Caco-2 (cell line): ENCODE measurements around the gene ADAMTS8. TPM values are rescaled to one million over a fixed set of nuclear protein-coding genes. Genes with fewer than 3 reads are reported as not detected.

Experiments
- BruUV-seq: library from RNA; stranded (reverse); fragments of 400-500 nt; replicated peaks from 2 replicates; lab custom pipeline; 2021; lab: Mats Ljungman, UMichigan
- CTCF ChIA-PET: fragments of 300-600 bp; sonication (Branson Sonifier 250); formaldehyde crosslinking; loops from one replicate; lab custom pipeline; 2022; ENCODE audit warnings: antibody characterized with exemption; lab: Charles Lee
- POLR2A ChIA-PET: fragments of 300-600 bp; sonication (Branson Sonifier 250); formaldehyde crosslinking; loops from one replicate; lab custom pipeline; 2022; ENCODE audit warnings: antibody characterized with exemption; lab: Charles Lee
- DNase-seq, 2 experiments: peaks; one replicate each; pipeline versions ENCODE4 v3.0.0 to v3.0.0-alpha.2; 2020 to 2022
- H3K27me3 ChIP-seq: replicated peaks from 2 replicates; pipeline ENCODE4 v1.6.0; 2011; ENCODE audit warnings: low read length; ENCODE audit not compliant: control insufficient read depth, insufficient read depth
- H3K36me3 ChIP-seq: 2 replicates; pipeline ENCODE4 v1.5.1; 2011; ENCODE audit warnings: low read length; ENCODE audit not compliant: control insufficient read depth, insufficient read depth
- H3K4me1 ChIP-seq: fragments of 250-450 bp; sonication (Bioruptor Pico); 2 replicates; pipeline ENCODE4 v1.5.1; 2020; ENCODE audit warnings: mild to moderate bottlenecking
- H3K4me3 ChIP-seq: 2 replicates; pipeline ENCODE4 v1.5.1; 2011; ENCODE audit warnings: low read depth, mild to moderate bottlenecking, control low read depth, low read length
- H3K9me3 ChIP-seq: fragments of 250-450 bp; sonication (Bioruptor Pico); 2 replicates; pipeline ENCODE4 v1.5.1; 2020; ENCODE audit warnings: mild to moderate bottlenecking, moderate library complexity
- H3K27ac Mint-ChIP-seq: one replicate; pipeline ENCODE4 v1.8.0; 2022; ENCODE audit warnings: mixed read lengths; ENCODE audit not compliant: unreplicated experiment
- H3K27me3 Mint-ChIP-seq: one replicate; pipeline ENCODE4 v1.8.0; 2022; ENCODE audit warnings: mixed read lengths; ENCODE audit not compliant: insufficient read depth, unreplicated experiment
- H3K36me3 Mint-ChIP-seq: one replicate; pipeline ENCODE4 v1.8.0; 2022; ENCODE audit warnings: mild to moderate bottlenecking, mixed read lengths; ENCODE audit not compliant: insufficient read depth, unreplicated experiment
- H3K4me1 Mint-ChIP-seq: one replicate; pipeline ENCODE4 v1.8.0; 2022; ENCODE audit warnings: low read depth, mixed read lengths; ENCODE audit not compliant: unreplicated experiment
- H3K4me3 Mint-ChIP-seq: one replicate; pipeline ENCODE4 v1.8.0; 2022; ENCODE audit warnings: mild to moderate bottlenecking, moderate library complexity, mixed read lengths; ENCODE audit not compliant: unreplicated experiment
- H3K9me3 Mint-ChIP-seq: one replicate; pipeline ENCODE4 v1.8.0; 2022; ENCODE audit warnings: mixed read lengths; ENCODE audit not compliant: unreplicated experiment
- intact Hi-C: fragments of 100-400 bp; cut with micrococcal nuclease; formaldehyde crosslinking; loops from one replicate; pipeline ENCODE4 v1.10.0; 2022; ENCODE audit not compliant: unreplicated experiment
- total RNA-seq: library from RNA; stranded (reverse); gene quantifications from 2 replicates; pipeline ENCODE4 v1.2.3, GENCODE V29; 2022
- TF ChIP-seq, protein P1 (sequence below), 2 experiments: fragments of 200-600 bp in 1 of 2; IDR thresholded peaks; 1 replicate in 1 of 2; 2 replicates in 1 of 2; pipeline versions ENCODE4 v1.5.1 to v1.8.0; 2011 to 2022; ENCODE audit warnings: antibody characterized with exemption in 1 of 2, control low read depth in 1 of 2, inconsistent platforms in 1 of 2, low read depth in 1 of 2, low read length in 1 of 2, mild to moderate bottlenecking in 1 of 2, moderate library complexity in 1 of 2; ENCODE audit not compliant: insufficient read depth in 1 of 2, severe bottlenecking in 1 of 2, unreplicated experiment in 1 of 2

ADAMTS8 gene
- total RNA-seq, 1 experiment from 2014 or later = not detected

DNA sequence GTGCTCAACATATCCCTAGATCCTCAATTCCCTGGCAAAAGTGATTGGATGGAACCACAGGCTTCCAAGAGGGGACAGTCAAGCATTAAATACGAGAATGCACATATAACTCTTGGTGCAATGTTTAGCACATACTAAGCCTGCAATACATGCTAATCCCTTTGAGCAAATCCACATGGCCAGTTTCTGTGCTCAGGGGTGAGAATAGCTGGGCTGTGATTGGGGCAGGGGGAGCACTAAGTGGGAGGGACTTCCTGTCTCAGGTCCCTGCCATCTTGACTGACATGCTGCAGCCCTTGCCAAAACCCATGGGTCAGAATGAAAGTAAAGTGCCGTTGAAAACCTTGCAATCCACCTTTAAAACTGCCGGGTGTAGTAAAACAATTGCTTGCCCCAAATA, 17.4 kb upstream of the ADAMTS8 start:
- H3K4me1 Mint-ChIP-seq = no peaks in the 10 kb centered on the region
- H3K27me3 ChIP-seq = no peaks in the 10 kb centered on the region; the same call in 1 of the 2 replicates
- peaks cover 7% of the 10 kb centered on the region; the same call in 1 of the 2 replicates for H3K9me3 ChIP-seq
- no peak overlapping the region for H3K27ac Mint-ChIP-seq
- DNase-seq = no peak
- H3K27me3 Mint-ChIP-seq = peaks cover 13% of the 10 kb centered on the region
- no peaks in the 10 kb centered on the region for H3K4me1 ChIP-seq
- intact Hi-C loops = no loop called here
- H3K4me3 ChIP-seq = no peak overlapping the region
- H3K36me3 Mint-ChIP-seq = no peaks in the 10 kb centered on the region
- no peak overlapping the region for H3K4me3 Mint-ChIP-seq
- POLR2A ChIA-PET = no interaction called here
- BruUV-seq = no TSS peak
- CTCF ChIA-PET = no interaction called here
- H3K9me3 Mint-ChIP-seq = no peaks in the 10 kb centered on the region
- no peaks in the 10 kb centered on the region for H3K36me3 ChIP-seq
- TF ChIP-seq, protein P1, sequence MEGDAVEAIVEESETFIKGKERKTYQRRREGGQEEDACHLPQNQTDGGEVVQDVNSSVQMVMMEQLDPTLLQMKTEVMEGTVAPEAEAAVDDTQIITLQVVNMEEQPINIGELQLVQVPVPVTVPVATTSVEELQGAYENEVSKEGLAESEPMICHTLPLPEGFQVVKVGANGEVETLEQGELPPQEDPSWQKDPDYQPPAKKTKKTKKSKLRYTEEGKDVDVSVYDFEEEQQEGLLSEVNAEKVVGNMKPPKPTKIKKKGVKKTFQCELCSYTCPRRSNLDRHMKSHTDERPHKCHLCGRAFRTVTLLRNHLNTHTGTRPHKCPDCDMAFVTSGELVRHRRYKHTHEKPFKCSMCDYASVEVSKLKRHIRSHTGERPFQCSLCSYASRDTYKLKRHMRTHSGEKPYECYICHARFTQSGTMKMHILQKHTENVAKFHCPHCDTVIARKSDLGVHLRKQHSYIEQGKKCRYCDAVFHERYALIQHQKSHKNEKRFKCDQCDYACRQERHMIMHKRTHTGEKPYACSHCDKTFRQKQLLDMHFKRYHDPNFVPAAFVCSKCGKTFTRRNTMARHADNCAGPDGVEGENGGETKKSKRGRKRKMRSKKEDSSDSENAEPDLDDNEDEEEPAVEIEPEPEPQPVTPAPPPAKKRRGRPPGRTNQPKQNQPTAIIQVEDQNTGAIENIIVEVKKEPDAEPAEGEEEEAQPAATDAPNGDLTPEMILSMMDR (IDR thresholded peaks at IDR 0.05; ENCODE audit: insufficient read depth in 1 of 2, low read depth in 1 of 2, low read length in 1 of 2, severe bottlenecking in 1 of 2, unreplicated experiment in 1 of 2) = no peak

DNA sequence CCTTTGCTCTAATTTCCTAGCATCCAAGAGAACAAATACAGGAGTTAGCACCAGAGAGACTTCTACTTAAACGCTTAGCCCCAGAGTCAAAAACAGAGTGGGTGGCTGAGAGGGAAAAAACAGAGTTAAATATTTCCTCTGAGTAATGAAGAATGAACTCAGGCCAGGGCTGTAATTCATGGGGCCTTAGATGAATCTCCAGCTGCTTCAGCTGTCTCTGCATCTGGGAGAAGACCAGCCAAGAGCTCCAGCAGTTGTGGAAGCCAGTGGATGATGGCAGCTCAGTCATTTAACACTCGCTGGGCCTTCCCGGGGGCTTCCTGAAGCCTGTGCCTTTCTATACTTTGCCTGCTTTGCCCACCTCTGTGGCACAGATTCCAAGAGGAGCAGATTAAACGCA, 14.3 kb upstream of the ADAMTS8 start:
- Histone ChIP-seq H3K4me1 (no peaks in the 10 kb centered on the region), H3K4me3 (no peak overlapping the region), H3K9me3 (peaks cover 7% of the 10 kb centered on the region; the same call in 1 of the 2 replicates), H3K36me3 (no peaks in the 10 kb centered on the region), H3K27me3 (no peaks in the 10 kb centered on the region)
- CTCF ChIA-PET = interaction anchor here (0.6 to 1.5 kb wide), 2 partner anchors 12 to 15 kb away, joined by 3 to 5 read pairs; no protein-coding TSS in a partner anchor
- Mint-ChIP-seq H3K4me3 (no peak overlapping the region), H3K36me3 (no peaks in the 10 kb centered on the region), H3K9me3 (no peaks in the 10 kb centered on the region), H3K4me1 (no peaks in the 10 kb centered on the region), H3K27me3 (peaks cover 32% of the 10 kb centered on the region), H3K27ac (no peak overlapping the region)
- TF ChIP-seq, protein P1 (IDR thresholded peaks at IDR 0.05; ENCODE audit: insufficient read depth in 1 of 2, low read depth in 1 of 2, low read length in 1 of 2, severe bottlenecking in 1 of 2, unreplicated experiment in 1 of 2) = no peak
- no peak for DNase-seq
- POLR2A ChIA-PET = no interaction called here
- BruUV-seq = no TSS peak
- intact Hi-C loops = no loop called here

GRCh38 chr11:130441719-130442118, 13.3 kb upstream of the ADAMTS8 start:
- TF ChIP-seq, protein P1 (IDR thresholded peaks at IDR 0.05; ENCODE audit: insufficient read depth in 1 of 2, low read depth in 1 of 2, low read length in 1 of 2, severe bottlenecking in 1 of 2, unreplicated experiment in 1 of 2) = no peak
- no peaks in the 10 kb centered on the region for H3K36me3 Mint-ChIP-seq
- Histone ChIP-seq H3K27me3 (no peaks in the 10 kb centered on the region), H3K9me3 (peaks cover 7% of the 10 kb centered on the region; the same call in 1 of the 2 replicates), H3K4me3 (no peak overlapping the region), H3K4me1 (no peaks in the 10 kb centered on the region), H3K36me3 (no peaks in the 10 kb centered on the region)
- intact Hi-C loops = no loop called here
- CTCF ChIA-PET = interaction anchor here (0.5 to 1.5 kb wide), 3 partner anchors 11 to 189 kb away, joined by 3 to 5 read pairs (median 5); no protein-coding TSS in a partner anchor
- H3K27ac Mint-ChIP-seq = no peak overlapping the region
- H3K4me3 Mint-ChIP-seq = no peak overlapping the region
- no peaks in the 10 kb centered on the region for H3K4me1 Mint-ChIP-seq
- H3K9me3 Mint-ChIP-seq = no peaks in the 10 kb centered on the region
- BruUV-seq = no TSS peak
- POLR2A ChIA-PET = no interaction called here
- no peak for DNase-seq
- H3K27me3 Mint-ChIP-seq = peaks cover 40% of the 10 kb centered on the region
